A204.1 (cell line): ENCODE measurements around the gene TLE5.
"Not testable (repeated sequence)": the region's sequence is repeated elsewhere in the genome, so short reads cannot be mapped to it uniquely, and the experiment has no call there.

ENCODE experiments used
- FAIRE-seq: peaks from 2 replicates; lab custom pipeline; 2012; peaks lifted over from hg19 to GRCh38; lab: Jason Lieb, UNC

TLE5 gene

DNA sequence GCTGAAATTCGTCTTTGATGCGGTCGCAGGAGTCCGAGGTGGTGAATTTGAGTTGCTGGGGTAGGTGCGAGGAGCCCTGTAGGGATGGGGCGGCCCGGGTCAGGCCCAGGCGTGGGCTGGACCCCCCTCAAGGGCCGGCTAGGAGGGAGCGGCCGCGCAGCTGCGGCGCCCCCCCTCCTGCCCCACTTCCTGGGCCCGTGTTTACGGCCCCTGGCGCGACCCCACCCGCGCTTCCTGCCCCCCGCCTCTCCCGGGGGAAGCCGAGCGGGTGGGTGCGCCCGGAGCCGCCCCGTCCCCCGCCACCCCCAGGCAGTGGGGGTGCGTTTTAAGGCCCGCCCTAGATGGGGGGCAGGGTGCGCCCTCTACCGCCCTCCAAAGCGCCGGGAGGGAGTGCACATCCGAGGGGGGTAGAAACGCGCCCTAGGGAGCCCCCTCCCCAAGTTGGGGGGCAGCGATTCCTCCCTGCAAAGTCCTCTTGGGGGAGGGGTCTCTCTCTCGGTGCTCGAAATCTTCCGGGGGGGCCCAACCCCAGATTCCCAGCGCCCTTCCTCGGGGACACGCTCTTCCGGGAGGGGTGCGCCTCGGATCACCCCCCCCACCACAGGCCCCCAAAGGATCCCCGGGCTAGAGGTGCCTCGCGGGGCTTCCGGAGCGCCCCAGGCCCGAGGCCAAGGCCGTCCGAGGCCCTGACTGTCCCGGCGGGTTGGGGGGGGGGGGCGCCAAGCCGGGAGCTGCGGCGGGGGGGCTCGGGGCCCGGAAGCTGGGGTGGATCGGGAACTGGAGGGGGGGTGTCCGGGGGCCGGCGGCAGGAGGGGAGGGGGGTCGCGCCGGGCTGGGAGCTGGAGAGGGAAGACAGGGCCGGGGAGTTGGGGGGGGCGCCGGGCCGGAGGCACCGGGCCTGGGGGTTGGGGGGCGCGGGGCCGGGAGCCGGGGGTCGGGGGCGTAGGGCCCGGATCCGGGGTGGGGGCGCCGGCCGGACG lies 823 bp downstream of the TLE5 start:
- no peak for FAIRE-seq

DNA sequence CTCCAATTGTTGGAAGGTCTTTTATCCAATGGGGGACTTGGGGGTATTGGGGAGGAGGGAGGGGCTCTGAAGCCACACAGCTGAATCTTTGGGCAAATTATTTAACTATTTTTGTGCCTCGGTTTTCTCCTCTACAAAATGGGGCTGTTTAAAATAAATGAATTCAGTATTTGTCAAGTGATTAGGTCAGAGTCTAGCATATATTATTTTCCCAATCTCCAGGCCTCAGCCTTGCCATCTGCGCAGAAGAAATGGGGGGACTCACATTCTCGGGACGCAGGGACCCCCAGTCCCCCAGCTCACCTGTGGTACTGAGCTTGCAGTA lies 1.5 kb downstream of the TLE5 start:
- FAIRE-seq: no peak

DNA sequence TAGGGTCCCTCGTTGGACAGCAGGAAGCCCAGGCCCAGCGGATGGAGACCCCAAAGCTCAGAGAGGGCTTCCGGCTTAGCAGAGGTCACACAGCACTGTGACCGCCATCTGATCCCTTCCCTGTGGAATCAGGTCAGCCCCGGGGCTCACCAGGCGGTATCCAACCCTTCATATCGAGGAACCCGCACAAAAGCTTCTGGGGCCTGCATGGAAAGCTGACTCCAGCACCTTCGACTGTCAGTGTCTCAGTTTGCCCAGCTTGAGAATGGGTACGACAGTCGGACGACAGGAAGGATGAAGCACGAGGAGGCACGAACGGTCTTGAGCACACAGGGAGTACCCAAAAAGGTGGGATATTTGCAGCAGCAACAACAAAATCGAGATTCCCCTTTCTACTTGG lies 2.6 kb downstream of the TLE5 start:
- no peak for FAIRE-seq

DNA sequence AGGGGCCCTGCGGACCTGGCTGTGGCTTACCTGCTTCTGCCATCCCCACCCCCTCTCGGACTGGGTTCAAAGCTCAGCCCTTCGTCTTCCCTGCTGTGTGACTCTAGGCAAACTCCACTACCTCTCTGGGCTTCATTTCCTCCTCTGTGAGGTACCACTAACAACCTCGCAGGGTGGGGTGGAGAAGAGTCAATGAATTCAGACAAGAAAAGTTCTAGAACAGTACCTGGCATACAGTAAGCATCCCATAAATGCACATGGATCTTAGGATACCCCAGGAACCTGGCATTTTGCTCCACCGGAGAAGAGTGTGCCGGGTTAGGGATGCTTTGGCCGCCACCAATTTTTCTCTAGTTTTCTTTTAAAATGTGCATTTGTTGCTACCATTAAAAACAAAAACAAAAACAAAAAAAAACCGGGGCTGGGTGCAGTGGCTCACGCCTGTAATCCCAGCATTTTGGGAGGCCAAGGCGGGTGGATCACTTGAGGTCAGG lies 3.4 kb downstream of the TLE5 start:
- FAIRE-seq: no peak

DNA sequence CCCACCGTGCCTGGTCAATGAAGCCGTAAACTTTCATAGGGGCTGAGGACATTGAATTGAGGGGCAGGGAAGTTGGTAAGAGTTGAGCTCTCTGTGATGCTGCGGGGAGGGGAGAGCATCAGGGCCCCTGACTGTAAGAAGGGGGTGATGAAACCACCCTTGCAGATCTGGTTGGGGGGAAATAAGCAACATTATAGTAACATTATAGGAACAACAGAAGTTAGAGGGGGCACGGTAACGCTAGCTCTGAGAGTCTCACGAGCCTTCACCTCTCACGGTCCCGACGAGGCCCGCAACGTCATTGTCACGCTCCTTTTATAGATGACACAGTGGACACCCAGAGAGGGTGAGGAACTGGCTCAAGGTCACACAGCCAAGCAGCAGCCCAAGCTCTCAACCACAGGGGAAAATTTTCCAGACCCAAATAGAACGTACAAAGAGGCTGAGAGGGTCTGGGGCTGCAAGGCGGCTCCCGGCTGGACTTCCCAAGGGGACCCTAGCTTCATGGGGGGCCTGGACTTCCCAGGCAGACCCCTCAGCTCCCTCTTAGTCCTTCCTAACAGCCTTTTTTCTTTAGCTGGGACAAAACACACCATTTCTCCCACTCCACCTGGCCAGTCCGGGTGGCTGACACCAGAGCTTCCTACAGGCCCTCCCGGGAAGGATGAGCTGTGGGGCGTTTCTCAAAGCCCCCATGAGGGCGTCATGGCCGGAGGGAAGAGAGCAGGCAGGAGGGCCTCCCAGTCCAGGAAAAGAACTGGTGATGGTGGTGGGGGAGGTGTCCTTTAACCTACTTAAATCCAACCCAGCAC lies 4.1 kb downstream of the TLE5 start:
- FAIRE-seq: no peak

DNA sequence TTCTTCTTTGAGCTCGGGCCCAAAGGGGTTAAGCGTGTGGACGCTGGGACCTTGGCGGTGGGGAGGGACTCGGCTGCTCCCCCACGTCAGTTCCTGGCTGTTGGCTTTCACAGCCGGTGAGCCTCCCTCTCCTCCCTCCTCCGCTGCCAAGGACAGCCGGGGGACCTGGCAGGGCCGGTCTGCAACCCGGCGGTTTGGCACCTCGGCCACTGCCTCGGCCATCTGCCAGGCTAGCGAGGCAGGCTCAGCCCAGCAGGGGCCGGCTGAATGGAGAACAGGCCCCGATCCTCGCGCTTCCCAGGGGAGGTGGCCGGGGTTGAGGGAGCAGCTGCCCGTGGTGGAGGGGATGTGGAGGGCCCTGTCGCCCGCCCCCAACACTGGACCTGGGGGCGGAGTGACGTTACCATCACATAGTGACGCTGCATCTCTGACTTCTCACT lies 5.0 kb downstream of the TLE5 start:
- no peak for FAIRE-seq

DNA sequence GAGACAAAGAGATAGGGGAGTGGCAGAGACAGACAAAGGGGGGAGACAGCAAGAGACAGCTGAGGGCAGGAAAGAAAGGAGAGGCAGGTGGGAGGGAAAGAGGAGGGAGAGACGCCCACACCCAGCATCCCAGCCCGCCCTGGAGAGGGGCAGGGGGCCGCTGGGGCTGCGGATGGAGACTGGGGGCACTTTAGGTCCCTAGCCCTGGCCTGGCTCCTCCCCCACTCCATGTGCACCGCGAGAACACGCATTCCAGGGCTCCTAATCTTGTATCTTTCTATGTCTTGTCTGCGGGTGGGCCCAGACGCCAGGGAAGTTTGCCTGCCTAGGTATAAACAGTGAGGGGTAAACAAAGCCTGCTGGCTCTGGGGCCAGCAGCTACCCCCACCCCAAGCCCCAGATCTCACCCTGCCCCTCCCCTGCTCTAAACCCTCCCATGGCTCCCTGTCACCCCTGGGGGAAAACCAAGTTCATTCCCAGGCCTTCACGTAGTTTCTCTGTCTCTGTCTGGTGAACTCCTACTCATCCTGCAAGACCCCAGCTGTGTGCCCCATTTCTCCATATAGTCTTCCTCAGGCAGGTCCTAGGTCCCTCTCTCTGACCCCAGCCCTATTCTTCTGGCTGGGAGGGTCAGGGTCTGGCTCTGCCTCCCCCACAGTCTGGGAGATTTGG lies 5.7 kb downstream of the TLE5 start:
- no peak for FAIRE-seq

DNA sequence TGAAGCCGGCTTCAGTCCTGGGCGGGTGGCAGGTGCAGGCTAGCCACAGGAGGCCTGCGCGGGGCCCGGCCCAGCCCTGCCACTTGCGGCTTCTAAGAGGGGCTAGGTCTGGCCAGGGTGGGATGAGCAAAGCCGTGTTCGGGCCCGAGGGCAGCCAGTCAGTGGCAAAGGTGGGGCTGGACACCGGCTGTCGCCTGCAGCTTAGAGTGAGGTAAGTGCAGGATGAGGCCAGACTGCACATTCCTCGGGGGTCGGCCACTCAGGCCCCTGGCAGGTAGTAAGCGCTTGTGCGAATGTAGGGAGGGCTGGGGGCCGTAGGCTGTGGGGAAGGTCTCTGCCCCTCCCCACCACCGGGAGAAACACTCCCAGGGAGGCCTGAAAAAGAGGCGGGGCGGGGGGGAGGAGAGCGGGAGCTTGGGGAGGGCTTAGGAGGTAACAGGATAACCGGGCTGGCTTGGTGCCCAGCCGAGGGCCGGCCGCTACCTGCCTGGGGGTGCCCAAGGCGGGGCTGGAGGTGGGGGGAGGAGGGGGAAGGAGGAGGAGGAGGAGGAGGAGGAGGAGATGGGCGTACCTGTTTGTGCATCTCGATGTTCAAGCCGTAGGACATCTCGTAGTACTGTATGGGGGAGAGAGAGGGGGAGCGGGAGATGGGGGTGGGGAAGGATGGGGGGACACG lies 6.4 kb downstream of the TLE5 start:
- no peak for FAIRE-seq

DNA sequence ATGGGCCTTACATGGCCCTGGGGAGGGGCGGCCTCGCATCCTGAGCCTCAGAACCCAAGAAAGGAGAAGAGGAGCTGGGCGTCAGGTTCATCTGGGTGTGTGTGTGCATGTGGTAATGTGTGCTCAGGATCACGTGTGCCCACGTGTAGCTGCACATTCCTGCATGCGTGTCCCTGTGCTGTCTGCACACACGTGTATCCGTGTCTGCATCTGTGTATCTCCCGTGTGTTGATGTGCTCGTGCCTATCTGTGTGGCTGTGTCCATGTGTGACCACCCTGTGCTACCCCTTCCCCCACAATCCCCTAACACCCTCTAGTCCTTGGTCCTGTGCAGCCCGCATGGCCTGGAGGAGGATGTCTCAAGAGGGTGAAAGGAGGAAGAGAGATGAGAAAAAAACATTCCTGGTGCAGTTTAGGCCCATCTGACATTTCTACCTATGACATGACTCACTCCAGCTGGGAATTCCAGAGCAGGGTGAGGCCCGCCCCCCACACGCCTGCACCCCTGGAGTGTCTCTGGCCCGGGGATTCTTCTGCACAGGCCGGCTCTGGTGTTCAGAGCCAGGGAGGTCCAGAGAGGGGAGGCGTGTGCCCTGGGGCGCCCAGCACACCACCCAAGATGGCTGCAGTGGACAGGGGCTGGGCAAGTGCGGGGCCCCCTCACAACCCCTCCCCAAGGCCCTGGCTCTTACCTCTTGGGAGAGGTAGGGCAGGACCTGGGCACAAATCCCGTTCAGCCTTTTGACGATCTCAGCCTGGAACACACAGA lies 7.1 kb downstream of the TLE5 start:
- no peak for FAIRE-seq

DNA sequence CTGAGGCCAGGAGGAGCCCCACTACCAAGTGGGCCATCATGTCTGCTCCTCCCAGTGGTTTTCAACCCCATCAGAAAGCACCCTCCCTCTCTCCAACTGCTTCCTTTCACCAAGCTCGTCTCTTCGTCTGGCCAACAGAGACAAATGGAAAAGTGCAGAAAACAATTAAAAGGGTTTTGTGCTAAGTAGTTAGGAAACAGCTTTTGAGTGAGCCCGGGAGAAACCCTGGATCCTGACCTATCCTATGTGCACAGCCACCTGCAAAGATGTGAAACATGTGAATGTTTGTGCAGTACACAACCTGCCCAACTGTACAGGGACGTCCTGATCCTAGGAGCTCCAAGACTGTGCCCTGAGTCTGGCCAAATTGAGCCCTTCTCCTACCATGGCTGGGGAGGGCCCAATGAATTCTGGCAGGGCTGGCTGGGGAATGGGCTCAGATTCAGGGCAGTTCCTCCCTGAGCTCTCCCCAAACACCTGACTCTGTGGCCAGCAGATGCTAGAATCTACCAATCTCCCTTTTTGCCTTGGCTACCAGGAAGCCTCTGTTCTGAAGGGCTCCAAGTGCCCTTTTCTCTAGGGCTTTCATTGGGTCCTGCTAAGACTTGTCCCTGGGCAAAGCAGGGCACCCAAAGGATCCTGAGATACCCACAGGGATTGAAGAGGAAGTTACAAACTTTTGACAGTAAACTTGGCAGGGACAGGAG lies 7.9 kb downstream of the TLE5 start:
- no peak for FAIRE-seq

DNA sequence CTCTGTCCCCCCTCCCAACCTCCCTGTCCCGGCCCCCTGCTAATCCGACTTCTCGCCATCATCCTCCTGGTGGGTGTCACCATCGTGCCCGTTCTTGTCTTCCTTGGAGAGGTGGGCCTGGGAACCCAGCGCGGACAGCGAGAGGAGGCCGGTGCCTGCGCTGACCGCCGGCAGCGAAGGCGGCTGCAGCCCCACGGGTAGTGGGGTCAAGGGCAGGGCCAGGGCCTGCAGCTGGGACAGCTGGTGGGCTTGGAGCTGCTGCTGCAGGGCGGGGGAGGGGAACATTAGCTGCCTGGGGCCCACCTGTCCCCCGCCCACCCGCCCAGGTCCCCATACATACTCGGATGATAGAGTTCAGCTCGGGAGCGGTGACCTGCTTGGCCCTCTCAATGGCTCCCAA lies 8.5 kb downstream of the TLE5 start:
- FAIRE-seq: no peak

DNA sequence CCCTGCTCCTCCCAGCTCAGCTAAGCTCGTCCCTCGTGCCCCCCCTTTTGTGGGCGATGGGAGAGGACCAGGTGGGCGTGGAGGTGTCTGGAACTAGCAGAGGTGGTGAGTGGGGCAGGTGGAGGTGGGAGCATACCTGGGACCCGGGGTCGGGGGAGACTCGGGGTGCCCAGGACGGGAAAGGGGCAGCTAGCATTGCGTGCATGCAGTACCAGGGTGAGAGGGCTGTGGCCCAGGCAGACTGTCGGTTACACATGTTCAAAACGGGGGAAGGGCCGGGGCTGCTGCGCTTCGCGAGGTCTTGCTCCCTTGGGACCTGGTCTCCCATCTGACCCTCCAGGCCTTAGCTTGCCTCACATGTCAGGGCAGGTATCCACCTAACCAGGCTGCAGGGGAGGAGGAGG lies 9.1 kb downstream of the TLE5 start:
- no peak for FAIRE-seq

DNA sequence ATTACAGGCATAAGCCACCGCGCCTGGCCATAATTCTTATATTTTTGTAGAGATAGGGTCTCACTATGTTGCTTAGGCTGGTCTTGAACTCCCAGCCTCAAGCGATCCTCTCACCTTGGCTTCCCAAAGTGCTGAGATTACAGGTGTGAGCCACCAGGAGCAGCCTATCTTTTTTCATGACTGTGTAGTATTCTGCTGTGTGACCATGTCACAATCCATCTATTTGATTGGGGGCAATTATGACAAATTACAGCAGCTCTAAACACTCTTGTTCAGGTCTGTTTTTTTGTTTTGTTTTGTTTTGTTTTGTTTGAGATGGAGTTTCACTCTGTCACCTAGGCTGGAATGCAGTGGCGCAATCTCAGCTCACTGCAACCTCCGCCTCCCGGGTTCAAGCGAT lies 12.3 kb downstream of the TLE5 start:
- not testable (repeated sequence) for FAIRE-seq

DNA sequence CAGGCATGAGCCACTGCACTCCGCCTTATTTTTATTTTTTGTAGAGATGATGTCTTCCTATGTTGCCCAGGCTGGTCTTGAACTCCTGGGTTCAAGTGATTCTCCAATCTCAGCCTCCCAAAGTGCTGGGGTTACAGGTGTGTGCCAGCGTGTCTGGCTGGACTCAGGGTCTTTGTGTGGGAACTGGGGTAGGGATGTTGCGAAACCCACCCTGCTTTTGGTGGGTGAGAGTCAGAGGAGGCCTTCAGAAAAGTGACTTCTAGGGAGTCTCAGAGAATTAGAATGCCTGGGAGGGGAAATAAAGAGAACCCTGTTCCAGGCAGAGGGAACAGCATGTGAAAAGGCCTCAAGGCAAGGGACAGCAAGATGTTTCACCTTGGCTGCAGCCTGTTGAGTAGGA lies 13.2 kb downstream of the TLE5 start:
- no peak for FAIRE-seq

DNA sequence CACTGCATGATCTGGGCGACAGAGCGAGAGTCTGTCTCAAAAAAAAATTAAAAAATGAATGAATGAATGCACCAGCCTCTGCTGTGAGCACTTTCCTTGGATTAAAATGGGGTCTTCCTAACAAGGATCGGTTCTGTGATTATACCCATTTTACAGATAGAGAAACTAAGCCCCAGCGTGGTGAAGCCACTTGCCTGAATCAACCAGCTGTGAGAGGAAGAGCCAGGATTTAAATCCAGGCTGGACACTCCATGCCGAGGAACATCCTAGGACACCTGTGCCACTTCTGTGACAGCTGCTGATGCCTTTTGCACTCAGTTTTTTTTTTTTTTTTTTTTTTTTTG lies 14.1 kb downstream of the TLE5 start:
- no peak for FAIRE-seq

DNA sequence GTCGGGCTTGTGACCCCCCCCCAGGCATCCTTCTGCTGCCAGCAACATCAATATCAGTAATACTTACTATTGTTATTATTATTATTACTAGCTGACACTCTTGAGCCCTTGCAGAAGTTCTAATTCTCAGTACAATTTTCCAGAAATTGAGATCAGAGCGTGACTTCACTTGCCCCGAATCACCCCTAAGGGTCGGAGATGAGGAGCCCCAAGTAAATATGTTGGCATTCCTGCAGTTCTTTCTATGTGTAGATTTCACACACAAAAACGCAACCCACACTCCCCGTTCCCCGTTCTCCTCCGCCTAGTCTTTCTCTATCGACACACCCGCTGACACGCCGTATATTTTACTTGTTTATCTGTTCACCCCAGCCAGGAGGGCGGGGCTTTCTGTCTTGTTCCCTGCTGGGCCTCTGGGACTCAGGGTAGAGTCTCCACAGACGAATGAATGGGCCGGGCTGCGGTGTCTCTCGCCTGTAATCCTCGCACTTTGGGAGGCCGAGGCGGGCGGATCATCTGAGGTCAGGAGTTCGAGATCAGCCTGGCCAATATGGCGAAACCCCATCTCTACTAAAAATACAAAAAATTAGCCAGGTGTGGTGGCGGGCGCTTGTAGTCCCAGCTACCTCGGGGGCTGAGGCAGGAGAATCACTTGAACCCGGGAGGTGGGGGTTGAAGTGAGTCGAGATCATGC lies 14.7 kb downstream of the TLE5 start:
- FAIRE-seq: no peak

DNA sequence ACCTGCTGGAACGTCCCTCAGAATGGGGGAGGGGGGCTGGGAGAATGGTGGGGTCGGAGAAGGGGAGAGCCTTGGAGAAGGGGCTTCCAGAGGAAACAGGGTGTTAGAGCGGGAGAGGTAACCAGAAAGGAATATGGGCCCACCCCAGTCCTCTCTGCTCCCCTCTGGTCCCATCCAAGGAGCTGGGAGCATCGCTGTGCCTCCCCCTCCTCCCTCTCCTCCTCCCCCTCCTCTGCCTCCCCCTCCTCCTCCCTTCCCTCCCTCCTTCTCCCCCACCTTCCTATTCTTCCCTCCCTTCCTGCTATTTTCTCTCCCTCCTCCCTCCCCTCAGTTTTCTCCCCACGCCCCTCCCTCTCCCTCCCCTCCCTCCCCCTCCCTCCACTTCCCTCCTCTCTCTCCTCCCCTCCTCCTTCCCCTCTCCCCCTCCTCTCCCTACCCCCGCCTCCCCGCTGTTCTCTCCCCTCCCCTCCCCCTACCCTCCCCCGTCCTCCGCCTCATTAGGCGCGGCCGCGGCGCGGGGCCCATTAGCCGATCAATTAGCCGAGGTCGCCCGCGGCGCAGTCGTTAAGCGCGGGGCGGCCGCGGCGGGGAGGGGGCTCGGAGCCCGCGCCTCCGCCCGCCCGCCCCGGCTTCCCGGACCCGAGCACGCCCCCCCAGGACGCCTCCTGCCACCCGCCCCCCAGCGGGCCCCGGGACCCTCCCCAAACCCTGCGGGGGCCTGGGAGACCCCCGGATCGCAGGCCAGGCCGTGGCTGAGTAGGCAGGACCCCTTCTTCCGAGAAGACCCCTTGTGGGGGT lies 15.4 kb downstream of the TLE5 start:
- no peak for FAIRE-seq

DNA sequence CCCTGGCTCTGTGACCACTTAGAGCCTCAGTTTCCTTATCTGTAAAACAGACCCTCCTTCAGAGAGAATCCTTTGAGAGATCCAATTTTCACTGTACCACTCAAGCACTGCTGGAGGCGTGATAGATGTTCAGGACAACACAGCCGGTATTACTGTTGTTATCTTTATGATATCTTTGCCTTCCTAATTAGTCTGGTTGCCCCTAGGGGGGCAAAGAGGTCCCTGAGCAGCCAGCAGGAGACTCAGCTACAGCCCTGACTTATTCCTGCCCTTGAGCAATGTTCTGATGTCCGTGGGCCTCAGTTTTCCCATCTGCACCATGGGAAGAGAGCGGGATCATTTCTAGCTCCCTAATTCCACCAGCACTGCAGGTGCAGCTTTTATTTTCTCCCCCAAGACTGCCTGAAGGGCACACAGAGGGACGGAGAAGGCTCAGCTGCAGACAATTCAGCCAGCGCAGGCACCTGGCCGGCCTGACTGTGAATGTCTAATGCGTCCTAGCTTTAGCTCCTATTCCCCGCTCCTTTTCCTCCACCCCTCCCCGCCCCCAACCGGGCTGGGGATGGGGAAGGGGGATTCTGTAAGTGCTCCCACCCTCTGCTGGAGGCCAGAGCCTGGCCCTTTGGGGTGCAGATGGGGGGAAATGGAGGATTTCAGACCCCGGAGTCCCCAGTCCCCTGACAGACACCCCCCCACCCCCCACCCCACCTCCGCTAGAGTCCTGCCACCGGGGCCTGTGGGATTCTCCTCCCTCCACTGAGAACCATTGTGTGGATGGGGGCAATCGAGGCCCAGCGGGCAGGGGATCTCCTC lies 16.2 kb downstream of the TLE5 start:
- no peak for FAIRE-seq

DNA sequence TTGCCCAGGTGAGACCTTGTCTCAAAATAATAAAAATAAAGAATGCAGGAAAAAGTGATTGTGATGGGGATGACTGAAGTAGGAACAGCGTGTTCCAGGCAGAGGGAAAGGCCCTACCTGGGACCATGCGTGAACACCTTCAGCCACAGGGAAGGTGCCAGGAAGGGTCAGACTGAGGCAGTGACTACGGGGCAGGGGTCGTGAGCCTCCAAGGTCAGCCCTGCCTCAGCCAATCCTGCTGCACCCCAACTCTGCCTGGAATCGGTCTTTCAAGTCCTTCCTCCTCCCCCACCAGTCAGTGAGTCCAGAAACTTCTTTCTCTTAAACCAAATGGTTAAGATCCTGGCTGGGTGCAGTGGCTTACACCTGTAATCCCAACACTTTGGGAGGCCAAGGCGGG lies 17.1 kb downstream of the TLE5 start:
- FAIRE-seq: no peak
